Spleen (tissue), 11 donors: ENCODE results near the gene MR1. TPM values are rescaled to one million over a fixed set of nuclear protein-coding genes. Genes with fewer than 3 reads are reported as not detected.
A peak's percentile ranks its signal among the peaks of the same experiment; 100 is the strongest.

Experiments
- DNase-seq: peaks from one replicate; pipeline ENCODE4 v3.0.0-alpha.2; 2020
- H3K27ac ChIP-seq, 8 donors: fragments of 200-600 bp; sonication (generic) in 7 of 8; 1 replicate in 4 of 8; 2 replicates in 4 of 8; pipeline versions ENCODE4 v1.5.0 to v1.8.0; 2016 to 2021; ENCODE audit warnings: inconsistent platforms in 4 of 8, mild to moderate bottlenecking in 4 of 8, moderate library complexity in 1 of 8
- H3K27me3 ChIP-seq, 7 donors: fragments of 200-600 bp; sonication (generic) in 6 of 7; replicated peaks in 1 of 7; 1 replicate in 4 of 7; 2 replicates in 3 of 7; pipeline versions ENCODE4 v1.5.0 to v1.8.0; 2016 to 2021; ENCODE audit warnings: inconsistent platforms in 3 of 7, mild to moderate bottlenecking in 1 of 7
- H3K36me3 ChIP-seq, 6 donors: fragments of 200-600 bp; sonication (generic) in 5 of 6; 1 replicate in 4 of 6; 2 replicates in 2 of 6; pipeline versions ENCODE4 v1.5.0 to v1.8.0; 2016 to 2021; ENCODE audit warnings: inconsistent platforms in 2 of 6
- H3K4me1 ChIP-seq, 6 donors: fragments of 200-600 bp; sonication (generic) in 5 of 6; 1 replicate in 3 of 6; 2 replicates in 3 of 6; pipeline versions ENCODE4 v1.5.0 to v1.8.0; 2016 to 2021; ENCODE audit warnings: inconsistent platforms in 3 of 6
- H3K4me3 ChIP-seq, 8 donors: fragments of 200-600 bp; sonication (generic) in 7 of 8; 1 replicate in 4 of 8; 2 replicates in 4 of 8; pipeline versions ENCODE4 v1.5.0 to v1.8.0; 2016 to 2021; ENCODE audit warnings: inconsistent platforms in 4 of 8, mild to moderate bottlenecking in 4 of 8, moderate library complexity in 2 of 8
- H3K9me3 ChIP-seq, 8 donors: fragments of 200-600 bp; sonication (generic) in 7 of 8; 1 replicate in 4 of 8; 2 replicates in 4 of 8; pipeline versions ENCODE4 v1.5.0 to v1.8.0; 2016 to 2021; ENCODE audit warnings: inconsistent platforms in 4 of 8
- POLR2A ChIP-seq, 3 donors: fragments of 450-650 bp; IDR thresholded peaks; one replicate each; pipeline ENCODE4 v1.5.1; 2017; ENCODE audit warnings: antibody characterized with exemption in 3 of 3, mild to moderate bottlenecking in 1 of 3
- POLR2AphosphoS5 ChIP-seq, 3 donors: sonication (generic); formaldehyde crosslinking; IDR thresholded peaks; one replicate each; pipeline ENCODE4 v1.5.1; 2017; ENCODE audit warnings: antibody characterized with exemption in 3 of 3
- WGBS, 5 donors: extraction: QIAGEN DNeasy Blood & Tissue Kit in 3 of 5; methylation state at CpG; one replicate each; pipeline versions ENCODE4 v1.1.5 to v1.1.7; 2013 to 2018; 5-methylcytosine and 5-hydroxymethylcytosine counted together
- intact Hi-C: fragments of 100-400 bp; cut with DNase I; formaldehyde crosslinking; loops from one replicate; pipeline ENCODE4 v1.15.0; 2023; ENCODE audit warnings: low total_unique reads
- polyA plus RNA-seq, 3 donors: library from polyadenylated mRNA; stranded (reverse); fragments of 200-250 nt; gene quantifications; one replicate each; pipeline ENCODE4 v1.2.1, GENCODE V29; 2013
- total RNA-seq, 7 donors: library from RNA; depleted of rRNA in 3 of 7; stranded (reverse); fragments of >200 nt in 3 of 7; fragmentation: NEBNext Ultra II Directional in 4 of 7; extraction: Animal tissue kit (Norgen Biotek cat#: 25700) in 4 of 7; gene quantifications; one replicate each; pipeline versions ENCODE4 v1.1.0 to v1.2.1, GENCODE V29; 2016 to 2021
- TF ChIP-seq, protein P1 (sequence below), 11 experiments: fragments of 200-600 bp in 7 of 11; fragments of 450-650 bp in 4 of 11; sonication (generic) in 4 of 11; IDR thresholded peaks in 8 of 11; conservative IDR thresholded peaks in 3 of 11; 1 replicate in 7 of 11; 2 replicates in 4 of 11; pipeline versions ENCODE4 v1.4.0 to v1.8.0; 2016 to 2021; ENCODE audit warnings: antibody characterized with exemption in 11 of 11, inconsistent platforms in 4 of 11, mild to moderate bottlenecking in 1 of 11
- donor health status: healthy with polysubstance abuse.
- donor health status: DM: no; HTN: no; CAD: no; lungs with moderate emphysema.
- donor health status: DM: no; HTN: no; CAD: no.
- donor health status: Bipolar disorder and iron deficiency.
- donor health status: healthy.
- donor health status: DM: no; HTN: no; CAD: no.
- donor health status: DM: yes; HTN: yes; CAD: no.

MR1 gene
- total and polyA plus RNA-seq, 10 donors: 4.9 to 35.6 (median 24.0) TPM

DNA sequence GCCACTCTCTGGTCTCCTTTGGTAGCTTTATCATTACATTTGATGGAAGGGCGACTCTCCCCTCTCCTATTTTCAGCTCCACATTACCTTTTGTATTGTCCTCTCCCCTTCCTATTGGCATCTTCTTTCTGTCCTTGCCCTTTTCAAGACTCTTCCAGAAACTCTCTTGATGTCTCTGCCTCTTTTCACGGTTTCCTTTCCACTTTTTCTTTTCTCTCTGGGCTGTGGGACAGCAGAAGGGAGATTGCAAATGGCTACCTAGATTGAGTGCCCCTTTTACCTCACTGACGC is 72.2 kb downstream of the MR1 start:
- H3K27me3 ChIP-seq: no peaks in the 10 kb centered on the region
- intact Hi-C loops: no loop called here
- no peaks in the 10 kb centered on the region for H3K36me3 ChIP-seq
- H3K27ac ChIP-seq: peak overlapping the region in 5 of 8 donors; percentile 86 to 93 (median 90)
- 40 to 63% (median 62%) methylated on average over 3 of the region's 3 CpGs for WGBS, 5 donors
- no peaks in the 10 kb centered on the region for H3K9me3 ChIP-seq
- peaks cover 29 to 69% (median 59%) of the 10 kb centered on the region in 6 donors for H3K4me1 ChIP-seq
- TF ChIP-seq, protein P1, sequence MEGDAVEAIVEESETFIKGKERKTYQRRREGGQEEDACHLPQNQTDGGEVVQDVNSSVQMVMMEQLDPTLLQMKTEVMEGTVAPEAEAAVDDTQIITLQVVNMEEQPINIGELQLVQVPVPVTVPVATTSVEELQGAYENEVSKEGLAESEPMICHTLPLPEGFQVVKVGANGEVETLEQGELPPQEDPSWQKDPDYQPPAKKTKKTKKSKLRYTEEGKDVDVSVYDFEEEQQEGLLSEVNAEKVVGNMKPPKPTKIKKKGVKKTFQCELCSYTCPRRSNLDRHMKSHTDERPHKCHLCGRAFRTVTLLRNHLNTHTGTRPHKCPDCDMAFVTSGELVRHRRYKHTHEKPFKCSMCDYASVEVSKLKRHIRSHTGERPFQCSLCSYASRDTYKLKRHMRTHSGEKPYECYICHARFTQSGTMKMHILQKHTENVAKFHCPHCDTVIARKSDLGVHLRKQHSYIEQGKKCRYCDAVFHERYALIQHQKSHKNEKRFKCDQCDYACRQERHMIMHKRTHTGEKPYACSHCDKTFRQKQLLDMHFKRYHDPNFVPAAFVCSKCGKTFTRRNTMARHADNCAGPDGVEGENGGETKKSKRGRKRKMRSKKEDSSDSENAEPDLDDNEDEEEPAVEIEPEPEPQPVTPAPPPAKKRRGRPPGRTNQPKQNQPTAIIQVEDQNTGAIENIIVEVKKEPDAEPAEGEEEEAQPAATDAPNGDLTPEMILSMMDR (IDR thresholded peaks at IDR 0.05 in 8 of 11, conservative IDR thresholded peaks at IDR 0.05 in 3 of 11): no peak
- TF ChIP-seq POLR2A (IDR thresholded peaks at IDR 0.05) (no peak), POLR2AphosphoS5 (IDR thresholded peaks at IDR 0.05) (no peak)
- peak overlapping the region in 7 of 8 donors; percentile 29 to 73 (median 65) for H3K4me3 ChIP-seq
- no peak for DNase-seq

DNA sequence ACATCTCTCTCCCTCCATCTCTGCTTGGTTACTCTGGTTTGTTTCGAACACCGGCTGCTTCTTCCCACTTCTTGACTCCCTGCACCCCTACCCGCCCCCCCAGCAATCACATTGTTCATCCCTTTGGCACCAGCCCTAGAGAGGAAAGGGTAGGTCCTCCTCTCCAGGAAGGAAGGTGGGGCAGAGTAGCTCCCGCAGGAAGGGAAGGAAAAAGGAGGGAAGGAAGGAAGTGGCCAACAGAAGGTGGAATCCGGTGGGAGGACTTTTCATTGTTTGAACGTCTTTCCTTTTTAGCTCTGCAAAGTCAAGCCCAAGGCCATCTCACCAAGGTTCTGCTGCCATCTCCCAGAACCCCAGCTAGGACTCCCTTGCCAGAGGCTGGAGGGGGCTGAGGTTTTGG is 72.7 kb downstream of the MR1 start:
- DNase-seq: no peak

DNA sequence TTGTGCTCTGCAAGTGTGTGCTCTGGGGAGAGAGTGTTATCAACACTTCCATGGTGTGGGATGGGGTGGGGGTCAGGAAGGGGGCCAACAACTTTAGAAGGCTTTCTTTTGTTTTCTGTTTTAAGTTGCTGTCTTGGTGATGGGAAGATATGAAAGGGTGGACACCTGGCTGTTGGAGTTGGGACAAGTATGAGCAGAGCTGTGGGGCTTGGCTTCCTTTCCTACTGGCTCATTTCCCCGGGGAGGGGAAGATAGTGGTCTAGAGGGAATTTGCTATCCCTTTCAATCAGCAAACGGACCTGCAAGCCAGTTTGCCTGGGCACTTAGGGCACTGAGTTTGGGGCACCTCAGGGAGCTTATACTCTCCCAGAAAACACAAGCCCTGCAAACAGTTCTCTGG is 73.9 kb downstream of the MR1 start:
- no peak for DNase-seq
- H3K27me3 ChIP-seq: no peaks in the 10 kb centered on the region
- no peaks in the 10 kb centered on the region for H3K9me3 ChIP-seq
- intact Hi-C loops: no loop called here
- H3K36me3 ChIP-seq: no peaks in the 10 kb centered on the region
- H3K27ac ChIP-seq: peak overlapping the region in 3 of 8 donors; percentile 18 to 93 (median 86)
- WGBS, 5 donors: 34 to 72% (median 61%) methylated on average over 2 of the region's 2 CpGs
- H3K4me3 ChIP-seq: no peak overlapping the region
- H3K4me1 ChIP-seq: peaks cover 20 to 63% (median 50%) of the 10 kb centered on the region in 6 donors
- TF ChIP-seq POLR2A (IDR thresholded peaks at IDR 0.05): no peak
- TF ChIP-seq, protein P1 (IDR thresholded peaks at IDR 0.05 in 8 of 11, conservative IDR thresholded peaks at IDR 0.05 in 3 of 11): no peak
- no peak for TF ChIP-seq POLR2AphosphoS5 (IDR thresholded peaks at IDR 0.05)

More for the DNA sequence above, 72.7 kb downstream of the MR1 start:
- H3K27ac ChIP-seq: peak overlapping the region in 5 of 8 donors; percentile 86 to 93 (median 90)
- 40 to 52% (median 44%) methylated on average over 6 of the region's 6 CpGs for WGBS, 5 donors
- no peaks in the 10 kb centered on the region for H3K9me3 ChIP-seq
- no peak for TF ChIP-seq POLR2A (IDR thresholded peaks at IDR 0.05)
- TF ChIP-seq, protein P1 (IDR thresholded peaks at IDR 0.05 in 8 of 11, conservative IDR thresholded peaks at IDR 0.05 in 3 of 11): no peak
- peak in 1 of 3 donors; percentile 57 for TF ChIP-seq POLR2AphosphoS5 (IDR thresholded peaks at IDR 0.05)
- H3K4me3 ChIP-seq: peak overlapping the region in 1 of 8 donors; percentile 73
- peaks cover 24 to 64% (median 53%) of the 10 kb centered on the region in 6 donors for H3K4me1 ChIP-seq
- H3K27me3 ChIP-seq: no peaks in the 10 kb centered on the region
- no peaks in the 10 kb centered on the region for H3K36me3 ChIP-seq
- intact Hi-C loops: no loop called here

DNA sequence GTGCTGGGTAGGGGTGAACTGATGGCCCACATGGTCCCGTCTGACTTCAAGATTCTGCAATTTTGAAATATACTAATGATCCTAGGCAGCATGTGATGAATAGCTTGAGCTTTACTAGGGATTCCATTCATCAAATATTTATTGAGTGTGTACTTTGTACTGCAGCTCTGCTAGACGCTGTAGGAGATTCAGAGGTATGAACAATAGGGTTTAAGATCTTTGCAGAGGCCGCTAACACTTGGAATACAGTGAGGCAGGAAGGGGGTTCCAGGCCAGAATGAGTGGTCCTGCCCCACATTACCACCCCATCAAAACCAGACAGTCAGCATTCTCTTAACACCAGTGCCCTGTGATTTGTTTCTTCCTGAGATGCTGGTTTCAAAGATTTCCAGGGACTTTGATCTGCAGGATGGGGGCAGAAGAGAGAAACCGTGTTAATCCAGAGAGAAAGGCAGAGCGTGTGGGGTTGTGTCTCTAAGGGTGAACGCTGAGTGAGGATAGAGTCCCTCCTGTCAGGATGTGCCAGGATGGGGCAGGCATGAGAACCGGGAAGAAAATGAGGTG is 74.6 kb downstream of the MR1 start:
- Histone ChIP-seq H3K4me1 (peaks cover 26 to 63% (median 50%) of the 10 kb centered on the region in 6 donors), H3K27me3 (no peaks in the 10 kb centered on the region)
- intact Hi-C loops: no loop called here

More for the DNA sequence above, 74.6 kb downstream of the MR1 start:
- H3K4me3 ChIP-seq: no peak overlapping the region
- no peaks in the 10 kb centered on the region for H3K9me3 ChIP-seq
- 76 to 85% (median 82%) methylated on average over 7 of the region's 7 CpGs for WGBS, 5 donors
- no peak for DNase-seq
- H3K27ac ChIP-seq: no peak overlapping the region
- H3K36me3 ChIP-seq: no peaks in the 10 kb centered on the region
- TF ChIP-seq POLR2A (IDR thresholded peaks at IDR 0.05) (no peak), POLR2AphosphoS5 (IDR thresholded peaks at IDR 0.05) (no peak)
- TF ChIP-seq, protein P1 (IDR thresholded peaks at IDR 0.05 in 8 of 11, conservative IDR thresholded peaks at IDR 0.05 in 3 of 11): no peak
